HTR-8/SVneo (cell line): ENCODE results near the gene FKBP1C.

Source experiments
- DNase-seq: peaks from one replicate; pipeline ENCODE4 v3.0.0; 2011; ENCODE audit warnings: low spot score, mixed read lengths; ENCODE audit not compliant: insufficient read length
- FAIRE-seq: peaks from 2 replicates; lab custom pipeline; 2011; peaks lifted over from hg19 to GRCh38; lab: Jason Lieb, UNC

Gene FKBP1C

GRCh38 chr6:63249875-63250482 lies 38.7 kb downstream of the FKBP1C start:
- no peak for DNase-seq
- no peak for FAIRE-seq

DNA sequence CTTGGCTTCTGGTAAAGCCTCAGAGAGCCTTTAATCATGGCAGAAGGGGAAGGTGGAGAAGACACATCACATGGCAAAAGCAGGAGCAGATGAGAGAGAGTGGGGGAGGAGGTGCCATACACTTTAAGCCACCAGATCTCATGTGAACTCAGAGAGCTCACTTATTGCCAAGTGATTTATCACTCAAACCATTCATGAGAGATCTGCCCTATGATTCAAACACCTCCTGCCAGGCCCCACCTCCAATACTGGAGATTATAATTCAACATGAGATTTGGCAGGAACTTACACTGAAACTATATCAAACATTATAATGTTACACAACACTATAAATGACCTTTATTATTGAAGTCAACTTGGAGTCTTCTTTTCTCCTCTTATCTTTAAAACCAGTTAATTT lies 47.9 kb downstream of the FKBP1C start:
- FAIRE-seq (no peak), DNase-seq (no peak)

DNA sequence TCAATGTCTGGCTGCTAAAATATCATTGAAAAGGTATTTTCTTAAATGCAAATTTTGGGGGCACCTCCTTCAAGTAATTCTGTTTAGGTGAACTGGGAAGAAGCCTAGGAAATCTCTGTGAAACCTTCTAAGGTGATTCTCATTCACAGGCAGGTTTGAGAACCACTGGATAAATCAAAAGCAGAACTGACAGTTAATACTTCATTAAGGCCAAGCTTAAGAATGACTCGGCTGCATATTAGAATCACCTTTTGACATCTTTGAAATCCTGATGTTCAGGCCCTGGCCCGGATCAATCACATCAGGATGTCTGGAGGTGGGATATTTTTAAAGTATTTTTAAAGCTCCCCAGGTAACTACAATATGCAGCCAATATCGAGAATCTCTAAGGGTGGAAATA lies 50.6 kb downstream of the FKBP1C start:
- FAIRE-seq: no peak
- DNase-seq: no peak
